Upper lobe of left lung (tissue), 6 donors: Measurements from ENCODE around the gene RGL4. TPM values are rescaled to one million over a fixed set of nuclear protein-coding genes. Genes with fewer than 3 reads are reported as not detected.
A peak's percentile ranks its signal among the peaks of the same experiment; 100 is the strongest.

ENCODE experiments used
- ATAC-seq, 2 donors: fragments of 200-7000 bp; cut with Tn5 transposase; one replicate each; pipeline ENCODE4 v1.9.1; 2022; ENCODE audit warnings: mild to moderate bottlenecking in 2 of 2, moderate library complexity in 2 of 2; ENCODE audit not compliant: low FRiP score in 2 of 2
- DNase-seq, 2 donors: peaks; one replicate each; pipeline ENCODE4 v3.0.0-alpha.2; 2019 to 2020
- H3K27ac ChIP-seq, 4 donors: fragments of 200-600 bp; sonication (generic); one replicate each; pipeline ENCODE4 v1.5.1; 2016 to 2019
- H3K27me3 ChIP-seq, 4 donors: fragments of 200-600 bp; sonication (generic); one replicate each; pipeline ENCODE4 v1.5.1; 2017 to 2019
- H3K36me3 ChIP-seq, 4 donors: fragments of 200-600 bp; sonication (generic); one replicate each; pipeline ENCODE4 v1.5.1; 2016 to 2019
- H3K4me1 ChIP-seq, 4 donors: fragments of 200-600 bp; sonication (generic); one replicate each; pipeline ENCODE4 v1.5.1; 2018 to 2019
- H3K4me3 ChIP-seq, 4 donors: fragments of 200-600 bp; sonication (generic); one replicate each; pipeline ENCODE4 v1.5.1; 2017 to 2019; ENCODE audit warnings: mild to moderate bottlenecking in 2 of 4, moderate library complexity in 1 of 4
- H3K9me3 ChIP-seq, 4 donors: fragments of 200-600 bp; sonication (generic); one replicate each; pipeline ENCODE4 v1.5.1; 2018 to 2019
- EP300 ChIP-seq, 4 donors: sonication (generic); formaldehyde crosslinking; IDR thresholded peaks; one replicate each; pipeline ENCODE4 v1.5.1; 2017; ENCODE audit warnings: antibody characterized with exemption in 4 of 4, control low read depth in 2 of 4
- POLR2A ChIP-seq, 4 donors: fragments of 450-650 bp; IDR thresholded peaks; one replicate each; pipeline ENCODE4 v1.5.1; 2016 to 2017; ENCODE audit warnings: antibody characterized with exemption in 4 of 4, mild to moderate bottlenecking in 2 of 4
- POLR2AphosphoS5 ChIP-seq, 2 donors: sonication (generic); formaldehyde crosslinking; IDR thresholded peaks; one replicate each; pipeline ENCODE4 v1.5.1; 2017; ENCODE audit warnings: antibody characterized with exemption in 2 of 2
- whole genome bisulfite sequencing, 2 donors: methylation state at CpG; one replicate each; pipeline ENCODE4 v1.1.5; 2017 to 2018; 5-methylcytosine and 5-hydroxymethylcytosine counted together
- total RNA-seq, 6 donors: library from RNA; depleted of rRNA in 4 of 6; stranded (reverse); fragments of >200 nt in 4 of 6; gene quantifications; one replicate each; pipeline versions ENCODE4 v1.1.0 to v1.2.1, GENCODE V29; 2016 to 2021
- TF ChIP-seq, protein P1 (sequence below), 6 experiments: fragments of 450-650 bp in 4 of 6; fragments of 200-600 bp in 2 of 6; sonication (generic) in 2 of 6; IDR thresholded peaks; one replicate each; pipeline ENCODE4 v1.5.1; 2016 to 2019; ENCODE audit warnings: antibody characterized with exemption in 6 of 6
- donor health status: DM: no; HTN: no; CAD: no; lungs with moderate emphysema.
- donor health status: DM: no; HTN: yes; CAD: no; lungs with severe emphysema.

The RGL4 gene
- total RNA-seq, 6 donors from 2014 or later: 0.67 to 4.0 (median 2.6) TPM; not detected in 1

DNA sequence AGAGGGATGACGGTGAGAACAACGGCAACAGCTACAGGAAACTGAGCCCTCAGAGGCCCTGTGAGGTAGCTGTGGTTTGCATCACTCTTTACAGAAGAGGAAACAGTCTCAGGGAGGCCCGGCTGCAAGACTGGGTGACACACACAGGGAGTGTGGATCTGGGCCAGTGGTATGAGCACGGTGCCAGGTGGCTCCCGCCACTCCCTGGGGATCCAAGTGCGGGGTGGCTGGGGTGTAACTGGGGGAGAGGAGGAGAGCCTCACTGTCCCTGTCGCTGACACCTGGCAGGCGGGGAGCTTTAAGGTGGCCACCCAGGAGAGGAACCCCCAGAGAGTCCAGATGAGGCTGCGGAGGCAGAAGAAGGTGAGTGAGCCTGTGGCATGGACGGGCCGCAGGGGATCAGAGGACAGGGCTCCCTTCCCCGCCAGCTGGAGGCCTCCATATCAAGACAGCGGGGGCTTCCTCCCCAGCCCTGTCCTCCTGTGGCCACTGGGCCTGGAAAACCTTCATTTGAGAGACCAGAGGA is 5.6 kb downstream of the RGL4 start:
- peak overlapping the region; percentile 67 to 82 (median 76) for H3K27ac ChIP-seq
- no peaks in the 10 kb centered on the region for H3K9me3 ChIP-seq
- DNase-seq (peak in 1 of 2 donors; percentile 72), ATAC-seq (peak; percentile 58 to 75)
- WGBS, 2 donors: 64 to 73% methylated on average over 10 to 13 of the region's 13 CpGs
- H3K4me3 ChIP-seq: peak overlapping the region in 1 of 4 donors; percentile 19
- TF ChIP-seq POLR2AphosphoS5 (IDR thresholded peaks at IDR 0.05) (peak in 1 of 2 donors; percentile 20), POLR2A (IDR thresholded peaks at IDR 0.05) (peak in 1 of 4 donors; percentile 39), EP300 (IDR thresholded peaks at IDR 0.05) (no peak)
- H3K27me3 ChIP-seq: no peaks in the 10 kb centered on the region
- peaks cover 12 to 64% (median 39%) of the 10 kb centered on the region in 4 donors for H3K36me3 ChIP-seq
- peaks cover 0 to 13% (median 0%) of the 10 kb centered on the region in 4 donors for H3K4me1 ChIP-seq

DNA sequence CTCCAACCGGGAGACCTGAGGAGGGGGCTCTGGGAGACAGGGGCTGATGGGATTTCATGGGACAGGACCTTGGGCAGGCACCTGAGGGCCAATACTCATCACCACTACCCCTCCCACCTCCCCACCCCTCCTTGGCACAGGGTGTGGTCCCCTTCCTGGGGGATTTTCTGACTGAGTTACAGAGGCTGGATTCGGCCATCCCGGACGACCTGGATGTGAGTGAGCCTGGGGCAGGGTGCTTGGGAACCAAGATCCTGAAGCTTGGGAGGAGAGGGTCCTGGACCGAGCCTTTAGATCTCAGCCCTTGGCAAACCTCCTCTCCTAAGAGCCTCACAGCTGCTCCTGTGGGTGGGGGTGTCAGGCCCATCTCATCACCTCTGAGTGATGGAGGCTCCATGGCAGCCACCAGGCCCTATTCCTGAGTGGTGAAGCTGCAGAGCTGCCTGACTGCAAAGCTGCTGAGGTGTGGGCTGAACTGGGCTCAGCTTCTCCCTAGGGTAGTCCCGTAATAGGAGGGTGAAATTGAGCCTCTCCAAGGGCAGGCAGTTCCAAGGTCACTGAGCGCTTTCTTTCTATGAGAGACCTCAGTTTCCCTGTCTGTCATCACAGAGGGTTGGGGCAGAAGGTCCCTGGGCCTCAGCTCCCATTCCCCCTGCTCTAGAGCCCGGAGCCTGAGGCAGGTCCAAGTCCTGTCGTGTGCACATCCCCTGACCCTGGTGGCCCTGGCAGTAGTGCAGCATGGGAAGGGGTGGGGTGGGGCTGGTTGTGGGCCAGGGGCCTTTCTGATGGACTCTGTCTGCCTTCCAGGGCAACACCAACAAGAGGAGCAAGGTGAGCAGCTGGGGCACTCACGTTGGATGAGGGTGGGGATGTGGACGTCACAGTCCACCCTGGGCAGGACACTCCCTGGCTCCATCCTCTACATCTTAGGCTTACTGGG is 6.5 kb downstream of the RGL4 start:
- H3K4me3 ChIP-seq: peak overlapping the region in 1 of 4 donors; percentile 19
- DNase-seq: no peak

DNA sequence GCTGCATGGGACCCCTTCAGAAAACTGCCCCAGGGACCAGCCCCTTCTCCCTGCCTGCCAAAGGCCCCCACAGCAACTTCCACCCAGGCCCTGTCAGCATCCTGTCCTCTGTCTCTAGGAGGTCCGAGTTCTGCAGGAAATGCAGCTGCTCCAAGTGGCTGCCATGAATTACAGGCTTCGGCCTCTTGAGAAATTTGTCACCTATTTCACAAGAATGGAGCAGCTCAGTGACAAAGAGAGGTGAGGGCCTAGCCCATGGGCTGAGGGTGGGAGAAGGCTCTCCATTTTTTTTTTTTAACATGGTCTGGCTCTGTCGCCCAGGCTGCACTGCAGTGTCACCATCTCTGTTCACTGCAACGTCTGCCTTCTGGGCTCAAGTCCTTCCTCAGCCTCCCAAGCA is 7.3 kb downstream of the RGL4 start:
- Histone ChIP-seq H3K4me3 (no peak overlapping the region), H3K4me1 (peaks cover 0 to 13% (median 0%) of the 10 kb centered on the region in 4 donors), H3K36me3 (peaks cover 12 to 72% (median 40%) of the 10 kb centered on the region in 4 donors), H3K27ac (peak overlapping the region in 2 of 4 donors; percentile 81 to 82), H3K27me3 (no peaks in the 10 kb centered on the region), H3K9me3 (no peaks in the 10 kb centered on the region)
- DNase-seq (no peak), ATAC-seq (no peak)
- no peak for TF ChIP-seq POLR2A (IDR thresholded peaks at IDR 0.05)
- TF ChIP-seq, protein P1, sequence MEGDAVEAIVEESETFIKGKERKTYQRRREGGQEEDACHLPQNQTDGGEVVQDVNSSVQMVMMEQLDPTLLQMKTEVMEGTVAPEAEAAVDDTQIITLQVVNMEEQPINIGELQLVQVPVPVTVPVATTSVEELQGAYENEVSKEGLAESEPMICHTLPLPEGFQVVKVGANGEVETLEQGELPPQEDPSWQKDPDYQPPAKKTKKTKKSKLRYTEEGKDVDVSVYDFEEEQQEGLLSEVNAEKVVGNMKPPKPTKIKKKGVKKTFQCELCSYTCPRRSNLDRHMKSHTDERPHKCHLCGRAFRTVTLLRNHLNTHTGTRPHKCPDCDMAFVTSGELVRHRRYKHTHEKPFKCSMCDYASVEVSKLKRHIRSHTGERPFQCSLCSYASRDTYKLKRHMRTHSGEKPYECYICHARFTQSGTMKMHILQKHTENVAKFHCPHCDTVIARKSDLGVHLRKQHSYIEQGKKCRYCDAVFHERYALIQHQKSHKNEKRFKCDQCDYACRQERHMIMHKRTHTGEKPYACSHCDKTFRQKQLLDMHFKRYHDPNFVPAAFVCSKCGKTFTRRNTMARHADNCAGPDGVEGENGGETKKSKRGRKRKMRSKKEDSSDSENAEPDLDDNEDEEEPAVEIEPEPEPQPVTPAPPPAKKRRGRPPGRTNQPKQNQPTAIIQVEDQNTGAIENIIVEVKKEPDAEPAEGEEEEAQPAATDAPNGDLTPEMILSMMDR (IDR thresholded peaks at IDR 0.05): no peak
- no peak for TF ChIP-seq EP300 (IDR thresholded peaks at IDR 0.05)
- TF ChIP-seq POLR2AphosphoS5 (IDR thresholded peaks at IDR 0.05): no peak
- WGBS, 2 donors: 60 to 80% methylated on average over 4 of the region's 4 CpGs

More for the DNA sequence above, 6.5 kb downstream of the RGL4 start:
- Histone ChIP-seq H3K27ac (peak overlapping the region; percentile 67 to 82 (median 76)), H3K9me3 (no peaks in the 10 kb centered on the region), H3K4me1 (peaks cover 0 to 13% (median 0%) of the 10 kb centered on the region in 4 donors), H3K27me3 (no peaks in the 10 kb centered on the region), H3K36me3 (peaks cover 12 to 73% (median 42%) of the 10 kb centered on the region in 4 donors)
- ATAC-seq: no peak
- WGBS, 2 donors: 83 to 96% methylated on average over 8 to 11 of the region's 11 CpGs
- TF ChIP-seq, protein P1 (IDR thresholded peaks at IDR 0.05): no peak
- no peak for TF ChIP-seq EP300 (IDR thresholded peaks at IDR 0.05)
- TF ChIP-seq POLR2A (IDR thresholded peaks at IDR 0.05): no peak
- TF ChIP-seq POLR2AphosphoS5 (IDR thresholded peaks at IDR 0.05): no peak

DNA sequence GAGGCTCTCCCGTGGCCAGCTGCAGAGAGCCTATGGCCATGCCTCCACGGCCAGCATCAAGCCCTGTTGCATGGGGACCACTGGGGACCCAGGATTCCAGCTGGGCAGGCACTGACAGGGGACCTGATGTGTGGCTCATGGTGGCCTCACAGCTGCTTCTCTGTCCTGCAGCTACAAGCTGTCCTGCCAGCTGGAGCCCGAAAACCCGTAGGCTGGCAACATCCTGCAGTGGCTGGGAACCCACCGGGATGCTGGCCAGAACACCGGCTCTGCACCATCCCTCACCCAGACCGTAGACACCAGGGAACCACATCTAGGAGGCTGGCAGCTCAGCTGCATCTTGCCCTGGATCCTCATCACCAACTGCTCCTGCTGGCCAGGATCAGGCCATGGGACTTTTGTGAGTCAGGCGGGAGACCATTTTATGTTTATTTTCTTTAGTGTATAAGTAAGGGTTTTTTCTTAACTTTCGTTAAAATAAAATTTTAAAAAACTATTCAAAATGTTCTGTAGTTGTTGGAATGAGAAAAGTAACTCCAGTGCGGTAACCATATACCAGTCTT is 7.9 kb downstream of the RGL4 start:
- ATAC-seq: no peak
- DNase-seq: no peak
- Histone ChIP-seq H3K27ac (no peak overlapping the region), H3K27me3 (no peaks in the 10 kb centered on the region), H3K4me3 (no peak overlapping the region), H3K9me3 (no peaks in the 10 kb centered on the region), H3K36me3 (peaks cover 9 to 72% (median 36%) of the 10 kb centered on the region in 4 donors), H3K4me1 (peaks cover 0 to 13% (median 0%) of the 10 kb centered on the region in 4 donors)
- TF ChIP-seq, protein P1 (IDR thresholded peaks at IDR 0.05): no peak
- no peak for TF ChIP-seq POLR2A (IDR thresholded peaks at IDR 0.05)
- no peak for TF ChIP-seq EP300 (IDR thresholded peaks at IDR 0.05)
- no peak for TF ChIP-seq POLR2AphosphoS5 (IDR thresholded peaks at IDR 0.05)
- WGBS, 2 donors: 91 to 95% methylated on average over 7 to 10 of the region's 10 CpGs

DNA sequence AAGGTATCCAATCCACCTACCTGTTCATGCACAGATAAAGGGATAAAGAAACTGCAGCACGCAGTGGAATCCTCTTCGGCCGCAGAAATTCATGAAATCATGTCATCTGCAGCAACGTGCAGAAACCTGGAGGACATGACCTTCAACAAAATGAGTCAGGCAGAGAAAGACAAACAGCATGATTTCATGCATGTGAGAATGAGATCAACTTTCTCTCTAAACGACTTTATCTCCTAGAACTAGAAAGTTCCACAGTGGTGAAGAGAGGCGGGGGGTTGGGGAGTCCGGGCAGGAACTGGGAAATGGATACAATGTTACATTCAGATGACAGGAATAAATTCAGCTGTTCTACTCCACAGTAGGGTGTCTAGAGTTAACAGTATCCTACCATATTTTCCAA is 9.9 kb downstream of the RGL4 start:
- Histone ChIP-seq H3K27ac (no peak overlapping the region), H3K4me3 (no peak overlapping the region), H3K36me3 (peaks cover 8 to 72% (median 24%) of the 10 kb centered on the region in 4 donors), H3K27me3 (no peaks in the 10 kb centered on the region), H3K4me1 (peaks cover 0 to 8% (median 0%) of the 10 kb centered on the region in 4 donors), H3K9me3 (no peaks in the 10 kb centered on the region)
- no peak for DNase-seq
- 82 to 92% methylated on average over 7 of the region's 7 CpGs for WGBS, 2 donors
- TF ChIP-seq EP300 (IDR thresholded peaks at IDR 0.05): no peak
- TF ChIP-seq POLR2AphosphoS5 (IDR thresholded peaks at IDR 0.05): no peak
- TF ChIP-seq POLR2A (IDR thresholded peaks at IDR 0.05): no peak
- TF ChIP-seq, protein P1 (IDR thresholded peaks at IDR 0.05): no peak
- ATAC-seq: no peak
